Lung (tissue), 12 donors: Measurements from ENCODE around the gene DUSP5. TPM values are rescaled to one million over a fixed set of nuclear protein-coding genes. Genes with fewer than 3 reads are reported as not detected.

Source experiments
- ATAC-seq: fragments of 200-7000 bp; cut with Tn5 transposase; one replicate; pipeline ENCODE4 v1.9.1; 2020; ENCODE audit warnings: moderate number of reproducible peaks; ENCODE audit not compliant: insufficient read depth, low FRiP score
- DNase-seq, 3 donors: peaks; one replicate each; pipeline ENCODE4 v3.0.0-alpha.2; 2013 to 2017
- H3K27ac ChIP-seq, 2 donors: one replicate each; pipeline ENCODE4 v1.5.1; 2013; ENCODE audit warnings: mild to moderate bottlenecking in 2 of 2, moderate library complexity in 2 of 2, control low read depth in 1 of 2, inconsistent platforms in 1 of 2, low read depth in 1 of 2, low read length in 1 of 2
- H3K27me3 ChIP-seq, 3 donors: one replicate each; pipeline ENCODE4 v1.5.1; 2013; ENCODE audit warnings: low read length in 2 of 3; ENCODE audit not compliant: control insufficient read depth in 3 of 3, insufficient read depth in 3 of 3
- H3K36me3 ChIP-seq, 4 donors: one replicate each; pipeline ENCODE4 v1.5.1; 2013; ENCODE audit warnings: low read length in 4 of 4, mild to moderate bottlenecking in 1 of 4, moderate library complexity in 1 of 4; ENCODE audit not compliant: control insufficient read depth in 4 of 4, insufficient read depth in 4 of 4
- H3K4me1 ChIP-seq, 5 donors: one replicate each; pipeline ENCODE4 v1.5.1; 2013; ENCODE audit warnings: low read length in 5 of 5, mild to moderate bottlenecking in 2 of 5, moderate library complexity in 1 of 5; ENCODE audit not compliant: control insufficient read depth in 5 of 5, insufficient read depth in 5 of 5
- H3K4me3 ChIP-seq: one replicate; pipeline ENCODE4 v1.5.1; 2013; ENCODE audit warnings: mild to moderate bottlenecking, control low read depth, moderate library complexity
- H3K9ac ChIP-seq, 2 donors: one replicate each; pipeline ENCODE4 v1.5.1; 2013; ENCODE audit warnings: low read length in 2 of 2, control low read depth in 1 of 2; ENCODE audit not compliant: insufficient read depth in 1 of 2
- H3K9me3 ChIP-seq, 4 donors: one replicate each; pipeline ENCODE4 v1.5.1; 2013; ENCODE audit warnings: low read length in 3 of 4, mild to moderate bottlenecking in 1 of 4, moderate library complexity in 1 of 4; ENCODE audit not compliant: control insufficient read depth in 4 of 4, insufficient read depth in 3 of 4
- CTCF ChIP-seq: IDR thresholded peaks from 2 replicates; pipeline ENCODE4 v1.5.1; 2012; ENCODE audit warnings: mild to moderate bottlenecking; ENCODE audit errors: control extremely low read depth, extremely low read depth
- WGBS, 2 donors: extraction: QIAGEN DNeasy Blood & Tissue Kit; methylation state at CpG; one replicate each; pipeline ENCODE4 v1.1.7; 2013; 5-methylcytosine and 5-hydroxymethylcytosine counted together
- polyA plus RNA-seq, 2 donors: library from polyadenylated mRNA; stranded (reverse); fragments of 200-250 nt; gene quantifications; one replicate each; pipeline ENCODE4 v1.2.1, GENCODE V29; 2013
- total RNA-seq, 2 donors: library from RNA; depleted of rRNA in 1 of 2; stranded (reverse); fragments of >200 nt in 1 of 2; gene quantifications; one replicate each; pipeline ENCODE4 v1.2.1, GENCODE V29; 2014 to 2021
- donor health status: control.
- donor health status: control.
- donor health status: Bipolar disorder and iron deficiency.
- donor health status: healthy.
- donor health status: DM: yes; HTN: yes; CAD: no.

Gene DUSP5
- total and polyA plus RNA-seq, 4 donors = 10.3 to 16.4 (median 12.9) TPM

- no peak for ATAC-seq
Measured at GRCh38 chr10:110475722-110476515, 21.8 kb upstream of the DUSP5 start.

DNA sequence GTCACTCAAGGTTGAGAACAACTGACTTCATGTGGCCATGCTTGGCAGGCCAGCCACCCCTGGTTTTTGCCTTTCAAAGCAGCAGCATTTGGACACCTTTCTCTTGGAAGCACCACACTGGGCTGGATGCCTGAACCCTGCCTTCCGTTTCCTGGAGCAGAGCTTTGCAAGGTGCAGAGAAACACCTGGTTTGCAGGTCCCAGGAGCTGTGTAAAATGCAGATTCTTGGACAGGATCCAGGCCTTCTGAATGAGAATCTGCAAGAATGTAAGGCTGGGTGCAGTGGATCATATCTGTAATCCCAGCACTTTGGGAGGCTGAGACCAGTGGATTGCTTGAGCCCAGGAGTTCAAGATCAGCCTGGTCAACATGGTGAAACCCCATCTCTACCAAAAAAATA lies 18.0 kb upstream of the DUSP5 start:
- Histone ChIP-seq H3K27ac (no peak overlapping the region), H3K4me1 (no peaks in the 10 kb centered on the region), H3K9ac (no peak overlapping the region), H3K36me3 (no peaks in the 10 kb centered on the region), H3K9me3 (no peaks in the 10 kb centered on the region), H3K4me3 (no peak overlapping the region), H3K27me3 (no peaks in the 10 kb centered on the region)
- 88 to 90% methylated on average over 1 of the region's 1 CpG for whole genome bisulfite sequencing, 2 donors
- DNase-seq (no peak), ATAC-seq (no peak)
- no peak for TF ChIP-seq CTCF

More at GRCh38 chr10:110475722-110476515, 21.8 kb upstream of the DUSP5 start:
- TF ChIP-seq CTCF = no peak
- no peak overlapping the region for H3K4me3 ChIP-seq
- H3K36me3 ChIP-seq = no peaks in the 10 kb centered on the region
- WGBS, 2 donors = 92 to 94% methylated on average over 9 of the region's 9 CpGs
- no peak for DNase-seq
- H3K4me1 ChIP-seq = no peaks in the 10 kb centered on the region
- H3K9me3 ChIP-seq = no peaks in the 10 kb centered on the region
- no peaks in the 10 kb centered on the region for H3K27me3 ChIP-seq
- H3K27ac ChIP-seq = no peak overlapping the region
- no peak overlapping the region for H3K9ac ChIP-seq

- no peak overlapping the region for H3K9ac ChIP-seq
- no peak overlapping the region for H3K27ac ChIP-seq
- no peaks in the 10 kb centered on the region for H3K9me3 ChIP-seq
- no peaks in the 10 kb centered on the region for H3K27me3 ChIP-seq
- no peak overlapping the region for H3K4me3 ChIP-seq
- no peak for DNase-seq
- no peaks in the 10 kb centered on the region for H3K36me3 ChIP-seq
- no peak for ATAC-seq
- H3K4me1 ChIP-seq = no peaks in the 10 kb centered on the region
- TF ChIP-seq CTCF = no peak
- 64 to 92% methylated on average over 3 of the region's 3 CpGs for WGBS, 2 donors
Measured at GRCh38 chr10:110480387-110480786, 17.3 kb upstream of the DUSP5 start.
